ENCODE results near the gene UFD1.

The UFD1 gene

GRCh38 chr22:19455033-19455432 lies 24.0 kb downstream of the UFD1 start:
- H3K9me3 Mint-ChIP-seq = no peaks in the 10 kb centered on the region
- H3K36me3 Mint-ChIP-seq (ENCODE audit: low read depth) = peaks cover 58% of the 10 kb centered on the region
- H3K4me3 Mint-ChIP-seq = no peak overlapping the region
- TF ChIP-seq, protein P1, sequence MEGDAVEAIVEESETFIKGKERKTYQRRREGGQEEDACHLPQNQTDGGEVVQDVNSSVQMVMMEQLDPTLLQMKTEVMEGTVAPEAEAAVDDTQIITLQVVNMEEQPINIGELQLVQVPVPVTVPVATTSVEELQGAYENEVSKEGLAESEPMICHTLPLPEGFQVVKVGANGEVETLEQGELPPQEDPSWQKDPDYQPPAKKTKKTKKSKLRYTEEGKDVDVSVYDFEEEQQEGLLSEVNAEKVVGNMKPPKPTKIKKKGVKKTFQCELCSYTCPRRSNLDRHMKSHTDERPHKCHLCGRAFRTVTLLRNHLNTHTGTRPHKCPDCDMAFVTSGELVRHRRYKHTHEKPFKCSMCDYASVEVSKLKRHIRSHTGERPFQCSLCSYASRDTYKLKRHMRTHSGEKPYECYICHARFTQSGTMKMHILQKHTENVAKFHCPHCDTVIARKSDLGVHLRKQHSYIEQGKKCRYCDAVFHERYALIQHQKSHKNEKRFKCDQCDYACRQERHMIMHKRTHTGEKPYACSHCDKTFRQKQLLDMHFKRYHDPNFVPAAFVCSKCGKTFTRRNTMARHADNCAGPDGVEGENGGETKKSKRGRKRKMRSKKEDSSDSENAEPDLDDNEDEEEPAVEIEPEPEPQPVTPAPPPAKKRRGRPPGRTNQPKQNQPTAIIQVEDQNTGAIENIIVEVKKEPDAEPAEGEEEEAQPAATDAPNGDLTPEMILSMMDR (IDR thresholded peaks at IDR 0.05) = no peak
- no peaks in the 10 kb centered on the region for H3K4me1 Mint-ChIP-seq
- H3K27ac Mint-ChIP-seq = no peak overlapping the region
- H3K27me3 Mint-ChIP-seq (ENCODE audit: low read depth, poor library complexity) = no peaks in the 10 kb centered on the region
- no peak for DNase-seq

- Mint-ChIP-seq H3K9me3 (no peaks in the 10 kb centered on the region), H3K4me3 (no peak overlapping the region), H3K27me3 (ENCODE audit: low read depth, poor library complexity) (no peaks in the 10 kb centered on the region), H3K36me3 (ENCODE audit: low read depth) (peaks cover 56% of the 10 kb centered on the region), H3K4me1 (no peaks in the 10 kb centered on the region), H3K27ac (no peak overlapping the region)
- DNase-seq = no peak
- TF ChIP-seq, protein P1 (IDR thresholded peaks at IDR 0.05) = no peak
Measured at GRCh38 chr22:19454156-19454555, 24.8 kb downstream of the UFD1 start.

DNA sequence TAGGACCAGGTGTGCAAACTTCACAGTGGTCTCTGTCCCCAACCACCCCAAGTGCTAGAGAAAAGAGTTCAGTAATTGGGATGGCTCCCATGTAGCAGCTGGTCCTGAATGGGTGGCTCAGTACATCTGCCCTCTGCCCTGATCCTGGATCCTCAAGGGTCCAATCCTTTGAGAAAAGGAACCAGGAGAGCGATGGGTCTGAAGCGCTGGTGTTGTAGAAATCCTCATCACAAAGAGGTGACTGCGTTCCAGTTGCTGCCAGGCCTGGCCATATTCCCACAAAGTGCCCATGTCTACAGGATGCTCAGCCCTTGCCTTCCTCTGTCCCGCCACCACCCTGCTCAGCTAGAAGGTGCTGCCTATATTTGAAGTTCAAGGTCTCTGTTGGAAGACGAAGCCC lies 25.3 kb downstream of the UFD1 start:
- no peaks in the 10 kb centered on the region for H3K9me3 Mint-ChIP-seq
- H3K36me3 Mint-ChIP-seq (ENCODE audit: low read depth) = peaks cover 56% of the 10 kb centered on the region
- peaks cover 2% of the 10 kb centered on the region for H3K4me1 Mint-ChIP-seq
- H3K27me3 Mint-ChIP-seq (ENCODE audit: low read depth, poor library complexity) = no peaks in the 10 kb centered on the region
- H3K4me3 Mint-ChIP-seq = no peak overlapping the region
- DNase-seq = no peak
- TF ChIP-seq, protein P1 (IDR thresholded peaks at IDR 0.05) = no peak
- H3K27ac Mint-ChIP-seq = no peak overlapping the region

DNA sequence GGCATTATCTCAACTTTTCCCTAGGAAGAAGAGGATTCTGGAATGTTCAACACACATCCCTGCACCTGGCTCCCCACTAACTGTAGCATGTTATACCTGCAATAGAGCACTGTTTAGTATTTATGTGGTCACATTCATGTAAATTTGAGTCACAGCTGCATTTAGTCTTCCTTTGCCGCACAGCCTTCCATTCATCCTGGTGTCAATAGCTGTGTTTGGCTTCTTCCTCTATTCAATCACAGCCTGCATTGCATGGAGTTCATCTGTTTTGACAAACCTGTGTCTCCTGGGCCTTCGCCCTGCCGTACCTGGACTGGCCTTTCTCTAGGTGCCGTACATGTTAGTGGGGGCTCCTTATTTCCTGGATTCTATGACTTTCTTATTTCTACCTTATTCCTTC lies 27.4 kb downstream of the UFD1 start:
- Mint-ChIP-seq H3K36me3 (ENCODE audit: low read depth) (peaks cover 54% of the 10 kb centered on the region), H3K27me3 (ENCODE audit: low read depth, poor library complexity) (no peaks in the 10 kb centered on the region), H3K9me3 (no peaks in the 10 kb centered on the region), H3K27ac (no peak overlapping the region), H3K4me1 (peaks cover 18% of the 10 kb centered on the region), H3K4me3 (no peak overlapping the region)
- TF ChIP-seq, protein P1 (IDR thresholded peaks at IDR 0.05) = no peak
- no peak for DNase-seq

GRCh38 chr22:19450363-19451175 lies 28.4 kb downstream of the UFD1 start:
- Mint-ChIP-seq H3K4me1 (peaks cover 24% of the 10 kb centered on the region), H3K4me3 (no peak overlapping the region), H3K27me3 (ENCODE audit: low read depth, poor library complexity) (no peaks in the 10 kb centered on the region), H3K9me3 (no peaks in the 10 kb centered on the region), H3K36me3 (ENCODE audit: low read depth) (peaks cover 53% of the 10 kb centered on the region), H3K27ac (no peak overlapping the region)
- DNase-seq = no peak
- TF ChIP-seq, protein P1 (IDR thresholded peaks at IDR 0.05) = no peak

GRCh38 chr22:19449422-19449767 lies 29.6 kb downstream of the UFD1 start:
- Mint-ChIP-seq H3K9me3 (no peaks in the 10 kb centered on the region), H3K4me3 (peak overlapping the region; percentile 62), H3K27ac (no peak overlapping the region), H3K36me3 (ENCODE audit: low read depth) (peaks cover 47% of the 10 kb centered on the region), H3K27me3 (ENCODE audit: low read depth, poor library complexity) (no peaks in the 10 kb centered on the region), H3K4me1 (peaks cover 28% of the 10 kb centered on the region)
- no peak for DNase-seq
- TF ChIP-seq, protein P1 (IDR thresholded peaks at IDR 0.05) = no peak

Measured in nephron progenitor cell (in vitro differentiated cells).